Psoas muscle (tissue), 8 donors: ENCODE results near the gene KCNE1. TPM values are rescaled to one million over a fixed set of nuclear protein-coding genes. Genes with fewer than 3 reads are reported as not detected.

Experiments
- ATAC-seq, 4 donors: fragments of 200-7000 bp; cut with Tn5 transposase; one replicate each; pipeline ENCODE4 v1.9.1; 2020; ENCODE audit warnings: moderate library complexity in 3 of 4, mild to moderate bottlenecking in 2 of 4
- DNase-seq, 2 donors: peaks; one replicate each; pipeline ENCODE4 v3.0.0-alpha.2; 2020
- H3K27ac ChIP-seq: fragments of 200-600 bp; one replicate; pipeline ENCODE4 v1.8.0; 2022
- H3K27me3 ChIP-seq, 3 donors: fragments of 200-600 bp in 1 of 3; one replicate each; pipeline versions ENCODE4 v1.6.1 to v1.8.0; 2013 to 2022; ENCODE audit warnings: low read length in 2 of 3, mild to moderate bottlenecking in 2 of 3, moderate library complexity in 1 of 3; ENCODE audit not compliant: insufficient read depth in 3 of 3
- H3K36me3 ChIP-seq, 2 donors: fragments of 200-600 bp in 1 of 2; one replicate each; pipeline versions ENCODE4 v1.6.1 to v1.8.0; 2013 to 2022; ENCODE audit warnings: low read depth in 1 of 2, mild to moderate bottlenecking in 1 of 2, moderate library complexity in 1 of 2; ENCODE audit not compliant: insufficient read depth in 1 of 2
- H3K4me1 ChIP-seq: fragments of 200-600 bp; one replicate; pipeline ENCODE4 v1.8.0; 2022
- H3K4me3 ChIP-seq: fragments of 200-600 bp; one replicate; pipeline ENCODE4 v1.8.0; 2022; ENCODE audit warnings: mild to moderate bottlenecking
- H3K9me3 ChIP-seq: fragments of 200-600 bp; one replicate; pipeline ENCODE4 v1.8.0; 2022
- CTCF ChIP-seq: fragments of 200-600 bp; IDR thresholded peaks from one replicate; pipeline ENCODE4 v1.8.0; 2022; ENCODE audit warnings: antibody characterized with exemption
- WGBS, 3 donors: extraction: QIAGEN DNeasy Blood & Tissue Kit; methylation state at CpG; one replicate each; pipeline versions ENCODE4 v1.1.6 to v1.1.7; 2013; 5-methylcytosine and 5-hydroxymethylcytosine counted together
- intact Hi-C, 2 donors: fragments of 100-400 bp; cut with DNase I; formaldehyde crosslinking; loops; one replicate each; pipeline versions ENCODE4 v1.11.0 to v1.14.2; 2022
- polyA plus RNA-seq, 3 donors: library from polyadenylated mRNA; stranded (reverse); fragments of 200-250 nt; gene quantifications; one replicate each; pipeline ENCODE4 v1.2.3, GENCODE V29; 2013
- total RNA-seq, 4 donors: library from RNA; stranded (reverse); fragmentation: NEBNext Ultra II Directional in 2 of 4; extraction: Animal tissue kit (Norgen Biotek cat#: 25700) in 2 of 4; gene quantifications; one replicate each; pipeline versions ENCODE4 v1.2.1 to v1.2.4, GENCODE V29; 2021 to 2023
- donor health status: healthy with polysubstance abuse.
- donor health status: DM: no; HTN: no; CAD: no; lungs with moderate emphysema.
- donor health status: Bipolar disorder and iron deficiency.
- donor health status: healthy.
- donor health status: DM: yes; HTN: yes; CAD: no.
- donor health status: DM: no; HTN: no; CAD: no.
- donor health status: DM: no; HTN: no; CAD: no.
- donor health status: DM: yes; HTN: yes; CAD: no.

The KCNE1 gene
- total and polyA plus RNA-seq, 7 donors = 0.26 to 1.5 (median 0.38) TPM; not detected in 3

DNA sequence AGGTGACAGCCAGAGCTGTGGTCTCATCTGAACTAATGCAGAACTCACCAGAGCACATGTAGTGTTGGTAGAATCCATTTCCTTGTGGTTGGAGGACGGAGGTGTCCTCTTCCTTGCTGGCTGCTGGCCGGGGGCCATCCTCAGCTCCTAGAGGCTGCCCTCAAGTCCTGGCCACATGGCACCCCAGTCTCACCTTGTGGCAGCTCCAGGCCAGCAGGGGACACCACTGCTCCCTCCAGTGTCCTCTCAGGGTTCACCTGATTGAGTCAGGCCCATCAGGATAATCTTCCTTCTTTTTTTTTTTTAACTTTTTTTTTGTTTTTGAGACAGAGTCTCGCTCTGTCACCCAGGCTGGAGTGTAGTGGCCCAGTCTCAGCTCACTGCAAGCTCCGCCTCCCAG is 2.9 kb downstream of the KCNE1 start:
- Histone ChIP-seq H3K4me3 (no peak overlapping the region), H3K9me3 (no peaks in the 10 kb centered on the region), H3K27me3 (no peaks in the 10 kb centered on the region), H3K27ac (no peak overlapping the region), H3K4me1 (no peaks in the 10 kb centered on the region), H3K36me3 (no peaks in the 10 kb centered on the region)
- DNase-seq (no peak), ATAC-seq (no peak)
- whole genome bisulfite sequencing, 3 donors = 85 to 89% (median 88%) methylated on average over 4 of the region's 4 CpGs
- intact Hi-C loops = no loop called here
- no peak for TF ChIP-seq CTCF

- DNase-seq = no peak
- WGBS, 3 donors = 90 to 91% (median 91%) methylated on average over 2 of the region's 2 CpGs
- ATAC-seq = no peak
- no peaks in the 10 kb centered on the region for H3K4me1 ChIP-seq
- no peaks in the 10 kb centered on the region for H3K36me3 ChIP-seq
- H3K9me3 ChIP-seq = no peaks in the 10 kb centered on the region
- TF ChIP-seq CTCF = no peak
- intact Hi-C loops = no loop called here
- H3K27ac ChIP-seq = no peak overlapping the region
- no peaks in the 10 kb centered on the region for H3K27me3 ChIP-seq
- no peak overlapping the region for H3K4me3 ChIP-seq
These were observed 7.4 kb downstream of the KCNE1 start for GRCh38 chr21:34504595-34504994.

DNA sequence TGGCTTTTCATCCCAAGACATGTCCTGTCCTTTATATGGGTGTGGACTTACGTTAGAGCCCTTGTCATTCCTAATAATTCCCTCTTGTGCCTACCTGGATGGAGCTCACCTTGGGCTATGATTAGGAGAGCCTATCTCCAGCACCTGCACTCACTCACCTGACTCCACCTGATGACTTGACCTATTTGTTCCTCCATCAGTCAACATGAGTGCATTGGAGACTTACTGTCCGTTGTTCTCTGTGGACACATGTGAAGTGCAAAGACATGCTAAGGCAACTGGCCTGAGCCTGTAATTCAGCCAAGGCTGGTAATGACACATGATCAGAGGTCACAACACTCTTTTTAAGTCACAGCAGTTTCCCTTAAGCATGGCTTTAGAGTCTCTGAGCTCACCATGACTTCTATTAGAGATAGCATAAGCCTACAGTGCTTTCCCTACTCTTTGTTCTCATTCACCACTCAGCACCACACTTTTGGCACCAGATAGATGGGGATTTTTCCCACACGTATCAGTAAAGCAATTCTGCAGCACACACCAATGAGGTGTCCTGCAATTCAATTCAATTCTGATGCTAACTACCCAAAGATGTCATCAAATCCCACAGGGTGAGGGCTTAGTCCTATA is 9.4 kb downstream of the KCNE1 start:
- ATAC-seq = no peak
- H3K27me3 ChIP-seq = no peaks in the 10 kb centered on the region
- no peaks in the 10 kb centered on the region for H3K36me3 ChIP-seq
- H3K9me3 ChIP-seq = peaks cover 5% of the 10 kb centered on the region
- TF ChIP-seq CTCF = no peak
- no peak overlapping the region for H3K27ac ChIP-seq
- no peak for DNase-seq
- WGBS, 3 donors = 71 to 76% (median 71%) methylated on average over 3 of the region's 3 CpGs
- no peaks in the 10 kb centered on the region for H3K4me1 ChIP-seq
- intact Hi-C loops = no loop called here
- H3K4me3 ChIP-seq = no peak overlapping the region

- Histone ChIP-seq H3K4me1 (no peaks in the 10 kb centered on the region), H3K27ac (no peak overlapping the region), H3K27me3 (no peaks in the 10 kb centered on the region), H3K9me3 (peaks cover 14% of the 10 kb centered on the region), H3K36me3 (no peaks in the 10 kb centered on the region), H3K4me3 (no peak overlapping the region)
- no peak for DNase-seq
- TF ChIP-seq CTCF = no peak
- no peak for ATAC-seq
- intact Hi-C loops = no loop called here
- 62 to 91% (median 66%) methylated on average over 1 of the region's 1 CpG for WGBS, 3 donors
These were observed 10.3 kb downstream of the KCNE1 start for GRCh38 chr21:34501716-34502115.

DNA sequence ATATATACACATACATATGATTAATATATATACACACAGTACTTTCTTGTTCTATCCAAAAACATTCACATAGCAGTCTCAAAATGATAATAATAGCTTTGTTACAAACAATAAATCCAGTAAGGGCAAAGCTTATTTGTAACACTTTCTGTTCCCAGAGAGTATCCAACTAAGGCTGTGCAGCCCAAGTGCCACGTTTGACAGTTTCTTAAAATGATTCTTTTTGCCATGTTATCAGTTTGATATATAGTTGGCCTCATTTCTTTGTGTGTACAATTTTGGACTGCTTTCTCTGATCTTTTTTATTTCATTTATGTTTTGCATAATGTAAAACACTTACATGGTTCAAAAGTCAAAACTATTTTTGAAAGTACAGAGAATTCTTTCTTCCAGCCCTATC is 11.8 kb downstream of the KCNE1 start:
- WGBS, 3 donors = 72 to 79% (median 74%) methylated on average over 1 of the region's 1 CpG

More for the DNA sequence above, 11.8 kb downstream of the KCNE1 start:
- intact Hi-C loops = no loop called here
- Histone ChIP-seq H3K36me3 (no peaks in the 10 kb centered on the region), H3K27ac (no peak overlapping the region), H3K27me3 (no peaks in the 10 kb centered on the region), H3K4me3 (no peak overlapping the region), H3K9me3 (peaks cover 18% of the 10 kb centered on the region), H3K4me1 (no peaks in the 10 kb centered on the region)
- ATAC-seq (no peak), DNase-seq (no peak)
- no peak for TF ChIP-seq CTCF
